Ramos (cell line): ENCODE results near the gene KCNA5.

Experiments used
- in situ Hi-C: fragments of 300-500 bp; cut with MboI; formaldehyde crosslinking; loops from one replicate; pipeline ENCODE4 v1.14.3; 2022; ENCODE audit warnings: low sequenced_read_pairs; ENCODE audit not compliant: unreplicated experiment

The KCNA5 gene

GRCh38 chr12:5059358-5059757, 15.7 kb downstream of the KCNA5 start:
- in situ Hi-C loops = no loop called here

GRCh38 chr12:5060958-5061357, 17.3 kb downstream of the KCNA5 start:
- in situ Hi-C loops = no loop called here

- in situ Hi-C loops = no loop called here
Measured at GRCh38 chr12:5063149-5063548, 19.5 kb downstream of the KCNA5 start.

- in situ Hi-C loops = no loop called here
Measured at GRCh38 chr12:5064913-5065490, 21.3 kb downstream of the KCNA5 start.

- in situ Hi-C loops = no loop called here
Measured at GRCh38 chr12:5066251-5066650, 22.6 kb downstream of the KCNA5 start.

- in situ Hi-C loops = no loop called here
Measured at GRCh38 chr12:5068126-5068525, 24.4 kb downstream of the KCNA5 start.

GRCh38 chr12:5068619-5069018, 24.9 kb downstream of the KCNA5 start:
- in situ Hi-C loops = no loop called here

- in situ Hi-C loops = no loop called here
Measured at GRCh38 chr12:5070090-5070489, 26.4 kb downstream of the KCNA5 start.

- in situ Hi-C loops = no loop called here
Measured at GRCh38 chr12:5071496-5071895, 27.8 kb downstream of the KCNA5 start.

- in situ Hi-C loops = no loop called here
Measured at GRCh38 chr12:5072311-5072710, 28.6 kb downstream of the KCNA5 start.

- in situ Hi-C loops = no loop called here
Measured at GRCh38 chr12:5073054-5073453, 29.4 kb downstream of the KCNA5 start.

GRCh38 chr12:5073853-5074252, 30.2 kb downstream of the KCNA5 start:
- in situ Hi-C loops = no loop called here

GRCh38 chr12:5076761-5077160, 33.1 kb downstream of the KCNA5 start:
- in situ Hi-C loops = no loop called here

- in situ Hi-C loops = no loop called here
Measured at GRCh38 chr12:5078423-5078822, 34.7 kb downstream of the KCNA5 start.

GRCh38 chr12:5081016-5081415, 37.3 kb downstream of the KCNA5 start:
- in situ Hi-C loops = loop anchor here (10.0 kb wide), 1 partner anchor 226 kb away; no protein-coding TSS in a partner anchor

GRCh38 chr12:5083955-5084849, 40.5 kb downstream of the KCNA5 start:
- in situ Hi-C loops = loop anchor here (10.0 kb wide), 1 partner anchor 229 kb away; no protein-coding TSS in a partner anchor

- in situ Hi-C loops = loop anchor here (5.0 to 10.0 kb wide), 2 partner anchors 64 to 231 kb away; no protein-coding TSS in a partner anchor
Measured at GRCh38 chr12:5085896-5086295, 42.2 kb downstream of the KCNA5 start.

GRCh38 chr12:5087831-5088554, 44.3 kb downstream of the KCNA5 start:
- in situ Hi-C loops = loop anchor here (5.0 to 10.0 kb wide), 2 partner anchors 66 to 233 kb away; no protein-coding TSS in a partner anchor

GRCh38 chr12:5088586-5089264, 45.0 kb downstream of the KCNA5 start:
- in situ Hi-C loops = loop anchor here (5.0 to 10.0 kb wide), 2 partner anchors 66 to 234 kb away; no protein-coding TSS in a partner anchor

GRCh38 chr12:5094551-5094950, 50.9 kb downstream of the KCNA5 start:
- in situ Hi-C loops = no loop called here
